Measurements from ENCODE around the gene SLC24A5. TPM values are rescaled to one million over a fixed set of nuclear protein-coding genes. Genes with fewer than 3 reads are reported as not detected.

Gene SLC24A5
- polyA plus RNA-seq, 3 donors = 0.52 to 1.1 (median 0.61) TPM

GRCh38 chr15:48109856-48110531 is 10.8 kb upstream of the SLC24A5 start:
- DNase-seq (ENCODE audit: low read depth in 3 of 3, low spot score in 2 of 3) = no peak

GRCh38 chr15:48112242-48112641 is 8.5 kb upstream of the SLC24A5 start:
- DNase-seq (ENCODE audit: low read depth in 3 of 3, low spot score in 2 of 3) = peak in 2 of 3 donors; percentile 12 to 13

GRCh38 chr15:48119277-48119676 is 1.5 kb upstream of the SLC24A5 start:
- DNase-seq (ENCODE audit: low read depth in 3 of 3, low spot score in 2 of 3) = no peak

- DNase-seq (ENCODE audit: low read depth in 3 of 3, low spot score in 2 of 3) = no peak
Measured at GRCh38 chr15:48121849-48122248, 1.1 kb downstream of the SLC24A5 start.

GRCh38 chr15:48126667-48127355 is 6.0 kb downstream of the SLC24A5 start:
- no peak for DNase-seq (ENCODE audit: low read depth in 3 of 3, low spot score in 2 of 3)

- DNase-seq (ENCODE audit: low read depth in 3 of 3, low spot score in 2 of 3) = no peak
Measured at GRCh38 chr15:48131324-48131723, 10.5 kb downstream of the SLC24A5 start.

GRCh38 chr15:48132874-48133273 is 12.1 kb downstream of the SLC24A5 start:
- DNase-seq (ENCODE audit: low read depth in 3 of 3, low spot score in 2 of 3) = no peak

- no peak for DNase-seq (ENCODE audit: low read depth in 3 of 3, low spot score in 2 of 3)
Measured at GRCh38 chr15:48143856-48144255, 23.1 kb downstream of the SLC24A5 start.

GRCh38 chr15:48144889-48145288 is 24.1 kb downstream of the SLC24A5 start:
- no peak for DNase-seq (ENCODE audit: low read depth in 3 of 3, low spot score in 2 of 3)

GRCh38 chr15:48145923-48146322 is 25.1 kb downstream of the SLC24A5 start:
- DNase-seq (ENCODE audit: low read depth in 3 of 3, low spot score in 2 of 3) = no peak

GRCh38 chr15:48147358-48147757 is 26.6 kb downstream of the SLC24A5 start:
- DNase-seq (ENCODE audit: low read depth in 3 of 3, low spot score in 2 of 3) = no peak

- no peak for DNase-seq (ENCODE audit: low read depth in 3 of 3, low spot score in 2 of 3)
Measured at GRCh38 chr15:48149858-48150257, 29.1 kb downstream of the SLC24A5 start.

- no peak for DNase-seq (ENCODE audit: low read depth in 3 of 3, low spot score in 2 of 3)
Measured at GRCh38 chr15:48153526-48153925, 32.7 kb downstream of the SLC24A5 start.

- no peak for DNase-seq (ENCODE audit: low read depth in 3 of 3, low spot score in 2 of 3)
Measured at GRCh38 chr15:48168616-48169015, 47.8 kb downstream of the SLC24A5 start.

- DNase-seq (ENCODE audit: low read depth in 3 of 3, low spot score in 2 of 3) = no peak
Measured at GRCh38 chr15:48170981-48171380, 50.2 kb downstream of the SLC24A5 start.

- no peak for DNase-seq (ENCODE audit: low read depth in 3 of 3, low spot score in 2 of 3)
Measured at GRCh38 chr15:48175126-48175525, 54.3 kb downstream of the SLC24A5 start.

GRCh38 chr15:48176112-48176511 is 55.3 kb downstream of the SLC24A5 start:
- DNase-seq (ENCODE audit: low read depth in 3 of 3, low spot score in 2 of 3) = no peak

- DNase-seq (ENCODE audit: low read depth in 3 of 3, low spot score in 2 of 3) = no peak
Measured at GRCh38 chr15:48176957-48177356, 56.2 kb downstream of the SLC24A5 start.

- peak; percentile 36 to 53 (median 47) for DNase-seq (ENCODE audit: low read depth in 3 of 3, low spot score in 2 of 3)
Measured at GRCh38 chr15:48177383-48177765, 56.6 kb downstream of the SLC24A5 start.

GRCh38 chr15:48177766-48178647 is 57.2 kb downstream of the SLC24A5 start, which contains the start of gene MYEF2:
Gene MYEF2, minus strand, starts transcription at chr15:48178295. Its CDS starts 58 bp downstream, at chr15:48178237.
- DNase-seq (ENCODE audit: low read depth in 3 of 3, low spot score in 2 of 3) = peak in 2 of 3 donors; percentile 62 to 76

- DNase-seq (ENCODE audit: low read depth in 3 of 3, low spot score in 2 of 3) = no peak
Measured at GRCh38 chr15:48178648-48178931, 57.8 kb downstream of the SLC24A5 start.
